T-helper 22 cell (primary cell): ENCODE data around the gene VTI1A.
"Not testable (repeated sequence)": the region's sequence is repeated elsewhere in the genome, so short reads cannot be mapped to it uniquely, and the experiment has no call there.

Experiments used
- DNase-seq: peaks from one replicate; pipeline ENCODE4 v3.0.0-alpha.2; 2020; ENCODE audit warnings: low read depth

VTI1A gene

GRCh38 chr10:112835944-112836451, 389.0 kb downstream of the VTI1A start:
- no peak for DNase-seq

GRCh38 chr10:112838784-112839481, 391.9 kb downstream of the VTI1A start:
- no peak for DNase-seq

- DNase-seq = no peak
Observed at GRCh38 chr10:112839928-112840654, 393.1 kb downstream of the VTI1A start.

- DNase-seq = no peak
Observed at GRCh38 chr10:112841549-112841948, 394.5 kb downstream of the VTI1A start.

GRCh38 chr10:112842832-112843360, 395.9 kb downstream of the VTI1A start:
- no peak for DNase-seq

- DNase-seq = no peak
Observed at GRCh38 chr10:112843623-112844022, 396.6 kb downstream of the VTI1A start.

- no peak for DNase-seq
Observed at GRCh38 chr10:112844681-112845544, 397.9 kb downstream of the VTI1A start.

- DNase-seq = no peak
Observed at GRCh38 chr10:112847778-112848177, 400.8 kb downstream of the VTI1A start.

- DNase-seq = no peak
Observed at GRCh38 chr10:112848228-112848627, 401.2 kb downstream of the VTI1A start.

GRCh38 chr10:112848868-112849430, 401.9 kb downstream of the VTI1A start:
- no peak for DNase-seq

GRCh38 chr10:112849546-112849945, 402.5 kb downstream of the VTI1A start:
- DNase-seq = no peak

- DNase-seq = no peak
Observed at GRCh38 chr10:112851181-112851580, 404.2 kb downstream of the VTI1A start.

GRCh38 chr10:112851588-112852211, 404.7 kb downstream of the VTI1A start:
- no peak for DNase-seq

- no peak for DNase-seq
Observed at GRCh38 chr10:112852306-112852705, 405.3 kb downstream of the VTI1A start.

- no peak for DNase-seq
Observed at GRCh38 chr10:112855134-112855533, 408.1 kb downstream of the VTI1A start.

- DNase-seq = no peak
Observed at GRCh38 chr10:112857493-112857892, 410.5 kb downstream of the VTI1A start.

- DNase-seq = no peak
Observed at GRCh38 chr10:112858986-112859651, 412.1 kb downstream of the VTI1A start.

- no peak for DNase-seq
Observed at GRCh38 chr10:112859793-112860192, 412.8 kb downstream of the VTI1A start.

- DNase-seq = not testable (repeated sequence)
Observed at GRCh38 chr10:112863461-112863860, 416.4 kb downstream of the VTI1A start.
